Measurements from ENCODE around the gene OR10G2. TPM values are rescaled to one million over a fixed set of nuclear protein-coding genes. Genes with fewer than 3 reads are reported as not detected.

The OR10G2 gene
- total RNA-seq, 1 donor: not detected

DNA sequence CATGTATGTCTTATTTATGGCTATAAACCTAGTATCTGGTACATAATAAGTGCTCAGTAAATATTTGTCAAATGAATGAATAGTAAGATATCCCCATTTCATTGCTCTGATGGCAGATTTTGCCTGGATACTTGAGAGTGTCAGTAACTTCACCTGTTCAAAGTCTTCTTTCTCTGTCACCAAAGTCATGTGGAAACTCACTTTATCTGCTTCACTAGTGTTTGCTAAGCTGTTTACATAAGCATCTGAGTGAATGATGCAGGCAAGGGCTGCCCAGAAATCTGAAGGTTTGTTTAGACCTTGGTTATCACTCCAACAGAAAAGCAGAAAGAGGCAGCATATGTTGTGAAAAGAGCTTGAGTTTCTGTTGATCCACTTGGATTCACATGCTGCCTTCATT lies 34.5 kb upstream of the OR10G2 start:
- DNase-seq (ENCODE audit: low read depth): no peak
- TF ChIP-seq, protein P1, sequence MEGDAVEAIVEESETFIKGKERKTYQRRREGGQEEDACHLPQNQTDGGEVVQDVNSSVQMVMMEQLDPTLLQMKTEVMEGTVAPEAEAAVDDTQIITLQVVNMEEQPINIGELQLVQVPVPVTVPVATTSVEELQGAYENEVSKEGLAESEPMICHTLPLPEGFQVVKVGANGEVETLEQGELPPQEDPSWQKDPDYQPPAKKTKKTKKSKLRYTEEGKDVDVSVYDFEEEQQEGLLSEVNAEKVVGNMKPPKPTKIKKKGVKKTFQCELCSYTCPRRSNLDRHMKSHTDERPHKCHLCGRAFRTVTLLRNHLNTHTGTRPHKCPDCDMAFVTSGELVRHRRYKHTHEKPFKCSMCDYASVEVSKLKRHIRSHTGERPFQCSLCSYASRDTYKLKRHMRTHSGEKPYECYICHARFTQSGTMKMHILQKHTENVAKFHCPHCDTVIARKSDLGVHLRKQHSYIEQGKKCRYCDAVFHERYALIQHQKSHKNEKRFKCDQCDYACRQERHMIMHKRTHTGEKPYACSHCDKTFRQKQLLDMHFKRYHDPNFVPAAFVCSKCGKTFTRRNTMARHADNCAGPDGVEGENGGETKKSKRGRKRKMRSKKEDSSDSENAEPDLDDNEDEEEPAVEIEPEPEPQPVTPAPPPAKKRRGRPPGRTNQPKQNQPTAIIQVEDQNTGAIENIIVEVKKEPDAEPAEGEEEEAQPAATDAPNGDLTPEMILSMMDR (IDR thresholded peaks at IDR 0.05; ENCODE audit: insufficient read depth, low read length): no peak
- H3K4me3 ChIP-seq (ENCODE audit: low read depth, low read length): no peak overlapping the region

DNA sequence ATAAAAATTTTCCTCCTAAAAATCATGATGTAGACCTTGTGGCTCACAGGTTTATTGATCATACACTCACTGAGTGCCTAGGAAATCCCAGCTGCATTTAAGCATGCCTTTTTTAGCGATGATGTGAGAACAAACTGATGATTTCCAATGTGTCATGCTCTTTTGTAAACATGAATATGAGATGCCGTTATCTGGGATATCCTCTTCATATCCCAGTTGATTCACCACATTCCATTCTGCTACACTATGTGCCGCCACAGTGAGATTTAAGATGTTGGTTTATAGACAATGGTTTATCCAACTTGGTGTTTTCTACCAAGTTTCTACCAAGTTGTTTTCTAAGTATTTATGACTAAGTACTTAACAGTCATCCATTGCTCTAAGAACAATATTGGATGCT lies 33.6 kb upstream of the OR10G2 start:
- H3K4me3 ChIP-seq (ENCODE audit: low read depth, low read length): no peak overlapping the region
- peak; percentile 2 for DNase-seq (ENCODE audit: low read depth)
- TF ChIP-seq, protein P1 (IDR thresholded peaks at IDR 0.05; ENCODE audit: insufficient read depth, low read length): no peak

DNA sequence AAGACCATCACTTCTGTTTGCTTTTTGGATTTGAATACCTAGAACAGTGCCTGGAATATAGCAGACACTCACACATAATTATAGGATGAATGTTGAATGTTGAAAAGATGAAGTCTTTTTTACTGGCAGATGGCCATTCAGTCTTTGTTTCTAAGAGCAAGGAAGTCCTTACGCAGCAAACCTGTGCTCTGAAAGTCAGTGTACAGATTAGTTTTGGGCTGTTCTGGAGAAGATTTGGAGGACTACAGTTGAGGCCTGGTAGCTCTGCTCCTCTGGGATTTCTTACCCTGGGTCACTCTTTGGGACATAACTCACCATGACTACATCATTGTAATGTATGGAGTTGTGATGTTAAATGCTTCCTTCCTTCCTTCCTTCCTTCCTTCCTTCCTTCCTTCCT lies 22.2 kb upstream of the OR10G2 start:
- TF ChIP-seq, protein P1 (IDR thresholded peaks at IDR 0.05; ENCODE audit: insufficient read depth, low read length): no peak
- no peak for DNase-seq (ENCODE audit: low read depth)
- H3K4me3 ChIP-seq (ENCODE audit: low read depth, low read length): no peak overlapping the region

DNA sequence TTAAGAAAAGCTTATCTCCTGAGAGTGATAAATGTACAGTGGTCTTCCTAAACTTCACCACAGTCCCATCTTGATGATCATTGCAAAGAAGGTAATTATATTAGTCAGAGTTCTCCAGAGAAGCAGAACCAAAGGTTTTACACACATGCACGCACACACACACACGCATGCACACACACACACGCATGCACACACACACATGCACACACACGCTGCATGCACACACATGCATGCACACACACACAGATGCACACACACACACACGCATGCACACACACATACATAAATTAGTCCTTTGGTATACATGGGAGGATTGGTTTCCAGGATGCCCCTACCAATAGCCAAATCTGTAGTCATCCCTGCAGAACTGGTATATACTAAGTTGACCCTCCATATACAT lies 19.5 kb upstream of the OR10G2 start:
- no peak for DNase-seq (ENCODE audit: low read depth)
- TF ChIP-seq, protein P1 (IDR thresholded peaks at IDR 0.05; ENCODE audit: insufficient read depth, low read length): no peak
- no peak overlapping the region for H3K4me3 ChIP-seq (ENCODE audit: low read depth, low read length)

DNA sequence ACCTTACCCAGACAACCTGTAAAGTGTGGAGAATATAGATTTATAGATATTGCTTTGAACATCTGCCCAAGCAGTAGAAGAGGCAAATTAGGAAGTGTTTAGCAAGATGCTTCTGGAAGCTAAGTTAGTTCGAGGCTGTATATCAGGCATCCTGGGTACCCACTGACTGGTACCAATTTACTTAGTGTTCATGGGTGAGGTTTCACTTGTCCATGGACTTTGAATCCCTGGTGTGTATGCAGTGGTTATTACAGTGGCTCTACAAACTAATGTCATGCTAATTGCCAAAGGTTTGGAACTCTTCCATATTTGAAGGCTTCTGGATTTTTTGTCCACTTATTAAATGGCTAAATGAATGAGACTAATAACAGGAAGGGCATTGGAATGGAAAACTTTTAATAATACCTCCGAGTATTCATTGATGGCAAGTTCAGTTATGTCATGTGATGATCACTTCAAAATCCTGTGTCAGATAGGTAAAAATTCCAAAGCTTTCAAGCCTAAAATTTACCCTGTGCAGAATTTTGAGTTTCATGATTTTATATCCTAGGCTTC lies 18.7 kb upstream of the OR10G2 start, which contains the start of gene OR4E2:
TSS of gene OR4E2 (plus strand) at position 505 of the 555 bp plus-strand sequence. CDS start 11,248 bp downstream, outside the sequence.
- DNase-seq (ENCODE audit: low read depth): no peak
- TF ChIP-seq, protein P1 (IDR thresholded peaks at IDR 0.05; ENCODE audit: insufficient read depth, low read length): no peak
- H3K4me3 ChIP-seq (ENCODE audit: low read depth, low read length): no peak within 1 kb of the TSS

DNA sequence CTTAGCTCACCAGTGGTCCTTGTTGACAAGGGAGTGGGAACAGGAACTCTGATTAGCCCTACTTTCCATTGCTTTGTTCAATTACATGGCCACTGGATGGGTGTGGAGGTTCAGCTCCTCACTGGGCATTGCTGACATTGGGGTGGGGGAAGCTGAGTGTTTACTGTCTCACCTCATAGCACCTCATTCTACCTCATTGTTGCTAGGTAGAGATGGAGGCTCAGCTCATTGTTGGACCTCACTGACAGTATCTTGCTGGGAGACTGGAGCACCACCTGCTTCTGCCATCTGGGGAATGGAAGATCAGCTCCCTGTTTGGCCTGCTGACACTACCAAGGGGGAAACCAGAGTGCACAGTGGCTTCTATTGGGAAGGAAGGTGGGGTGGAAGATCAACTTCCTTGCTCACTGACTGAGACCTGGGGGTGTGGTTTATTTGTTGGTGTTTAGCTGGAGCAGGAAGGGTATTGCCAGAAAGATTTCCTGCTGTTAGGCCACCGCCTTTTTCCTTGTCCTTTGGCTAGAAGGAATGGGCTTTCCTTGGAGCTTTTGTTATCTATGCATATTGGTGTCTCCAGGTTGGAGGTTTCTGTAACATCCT lies 17.6 kb upstream of the OR10G2 start:
- no peak for DNase-seq (ENCODE audit: low read depth)
- no peak overlapping the region for H3K4me3 ChIP-seq (ENCODE audit: low read depth, low read length)
- TF ChIP-seq, protein P1 (IDR thresholded peaks at IDR 0.05; ENCODE audit: insufficient read depth, low read length): no peak

Data from fibroblast of the aortic adventitia (primary cell).